ENCODE results near the gene SFMBT1.
A peak's percentile ranks its signal among the peaks of the same experiment; 100 is the strongest.
"Not testable (repeated sequence)": the region's sequence is repeated elsewhere in the genome, so short reads cannot be mapped to it uniquely, and the experiment has no call there.

The SFMBT1 gene

DNA sequence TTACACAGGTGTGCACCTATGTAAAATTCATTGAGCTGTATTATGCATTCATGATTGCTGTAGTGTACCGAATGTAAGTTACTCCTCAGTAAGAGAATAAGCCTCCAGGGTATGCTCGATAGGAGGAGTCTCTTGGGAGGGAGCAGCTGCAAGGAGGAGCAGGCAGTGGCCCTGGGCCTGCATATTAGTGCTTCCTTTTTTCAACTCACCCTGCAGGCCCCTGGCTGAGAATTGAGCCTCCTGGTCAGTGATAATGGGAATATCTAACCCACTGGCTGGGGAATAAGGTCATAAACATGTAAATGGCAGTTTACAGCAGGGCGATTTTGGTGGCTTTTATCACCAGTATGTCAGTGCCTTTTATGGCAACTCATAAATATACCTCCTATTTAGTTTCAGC, 21.7 kb upstream of the SFMBT1 start:
- H3K36me3 ChIP-seq (ENCODE audit: insufficient read depth, low read length): no peaks in the 10 kb centered on the region
- H3K9me3 ChIP-seq (ENCODE audit: low read length): no peaks in the 10 kb centered on the region
- H2AFZ ChIP-seq (ENCODE audit: low read depth, low read length): no peak overlapping the region
- H3K27me3 ChIP-seq (ENCODE audit: insufficient read depth, low read length): no peaks in the 10 kb centered on the region
- H3K4me3 ChIP-seq (ENCODE audit: low read length): no peak overlapping the region
- H3K4me1 ChIP-seq (ENCODE audit: insufficient read depth, low read length): peaks cover 4% of the 10 kb centered on the region

DNA sequence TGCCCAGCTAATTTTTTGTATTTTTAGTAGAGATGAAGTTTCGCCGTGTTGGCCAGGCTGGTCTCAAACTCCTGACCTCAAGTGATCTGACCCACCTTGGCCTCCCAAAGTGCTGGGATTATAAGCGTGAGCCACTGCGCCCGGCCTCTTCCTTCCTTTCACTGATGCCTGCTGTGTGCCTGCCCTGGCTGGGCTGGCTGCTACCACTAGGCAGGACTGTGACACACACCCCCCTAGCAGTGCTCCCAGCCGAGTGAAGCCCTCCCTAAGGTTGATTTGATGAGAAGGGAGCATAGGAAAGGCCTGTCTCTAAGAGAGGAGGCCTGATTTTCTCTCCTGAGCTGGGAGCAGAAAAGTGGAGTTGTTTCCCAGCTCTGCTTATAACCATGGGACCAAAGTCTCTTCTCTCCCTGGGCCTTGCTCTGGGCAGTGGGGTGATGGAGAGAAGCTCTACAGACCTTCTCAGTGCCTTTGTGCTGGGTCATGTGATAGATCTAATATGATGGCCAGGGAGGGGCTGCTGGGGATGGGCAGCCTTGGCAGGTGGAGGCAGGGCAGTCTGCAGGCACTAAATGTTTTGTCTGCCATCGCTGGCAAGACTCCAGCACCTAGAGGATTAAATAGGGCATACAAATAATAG, 20.1 kb upstream of the SFMBT1 start:
- H3K9me3 ChIP-seq (ENCODE audit: low read length): no peaks in the 10 kb centered on the region

DNA sequence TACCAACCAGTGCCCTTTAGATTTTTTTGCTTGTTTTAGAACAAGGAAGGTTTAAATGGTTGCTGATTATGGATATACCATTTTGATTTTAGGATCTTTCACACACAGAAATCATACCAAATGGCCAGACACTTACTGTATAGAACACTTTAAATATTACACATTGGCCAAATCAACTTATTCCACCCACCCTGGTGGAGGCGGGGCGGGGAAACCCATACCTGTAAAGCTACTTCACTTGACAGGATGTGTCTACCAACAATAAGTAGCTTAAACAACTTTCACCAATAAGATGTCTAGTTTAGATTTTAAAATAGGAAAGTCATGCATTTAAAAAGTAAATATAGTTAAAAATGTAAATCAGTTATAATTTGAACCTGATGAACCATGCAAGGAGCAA, 17.0 kb upstream of the SFMBT1 start:
- H2AFZ ChIP-seq (ENCODE audit: low read depth, low read length): no peak overlapping the region
- H3K36me3 ChIP-seq (ENCODE audit: insufficient read depth, low read length): no peaks in the 10 kb centered on the region
- no peaks in the 10 kb centered on the region for H3K27me3 ChIP-seq (ENCODE audit: insufficient read depth, low read length)
- H3K4me1 ChIP-seq (ENCODE audit: insufficient read depth, low read length): no peaks in the 10 kb centered on the region
- no peak overlapping the region for H3K4me3 ChIP-seq (ENCODE audit: low read length)
- H3K9me3 ChIP-seq (ENCODE audit: low read length): no peaks in the 10 kb centered on the region

More for the DNA sequence above, 20.1 kb upstream of the SFMBT1 start:
- H3K27me3 ChIP-seq (ENCODE audit: insufficient read depth, low read length): no peaks in the 10 kb centered on the region
- H3K36me3 ChIP-seq (ENCODE audit: insufficient read depth, low read length): no peaks in the 10 kb centered on the region
- no peak overlapping the region for H2AFZ ChIP-seq (ENCODE audit: low read depth, low read length)
- no peaks in the 10 kb centered on the region for H3K4me1 ChIP-seq (ENCODE audit: insufficient read depth, low read length)
- H3K4me3 ChIP-seq (ENCODE audit: low read length): no peak overlapping the region

DNA sequence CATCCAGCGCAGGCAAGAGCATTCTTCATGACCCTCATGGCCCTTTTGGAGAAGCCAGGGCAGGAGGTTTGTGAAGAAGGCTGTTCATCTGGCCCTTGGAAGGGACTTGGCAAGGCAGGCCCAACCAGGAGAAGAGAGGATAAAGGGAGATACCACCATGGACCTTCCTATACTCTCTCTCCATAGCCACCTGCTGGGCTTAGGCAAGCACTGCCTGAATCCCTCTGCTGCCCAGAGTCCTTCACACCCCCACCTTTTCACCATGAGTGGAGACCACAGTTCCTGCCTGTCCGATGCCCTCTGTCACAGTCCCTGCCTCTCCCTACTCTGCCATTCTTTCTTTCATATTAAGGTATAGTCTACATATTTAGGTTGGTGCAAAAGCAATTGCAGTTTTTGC, 10.6 kb upstream of the SFMBT1 start:
- H3K27me3 ChIP-seq (ENCODE audit: insufficient read depth, low read length): no peaks in the 10 kb centered on the region
- no peak overlapping the region for H3K4me3 ChIP-seq (ENCODE audit: low read length)
- no peaks in the 10 kb centered on the region for H3K36me3 ChIP-seq (ENCODE audit: insufficient read depth, low read length)
- H3K9me3 ChIP-seq (ENCODE audit: low read length): no peaks in the 10 kb centered on the region
- no peaks in the 10 kb centered on the region for H3K4me1 ChIP-seq (ENCODE audit: insufficient read depth, low read length)
- no peak overlapping the region for H2AFZ ChIP-seq (ENCODE audit: low read depth, low read length)

DNA sequence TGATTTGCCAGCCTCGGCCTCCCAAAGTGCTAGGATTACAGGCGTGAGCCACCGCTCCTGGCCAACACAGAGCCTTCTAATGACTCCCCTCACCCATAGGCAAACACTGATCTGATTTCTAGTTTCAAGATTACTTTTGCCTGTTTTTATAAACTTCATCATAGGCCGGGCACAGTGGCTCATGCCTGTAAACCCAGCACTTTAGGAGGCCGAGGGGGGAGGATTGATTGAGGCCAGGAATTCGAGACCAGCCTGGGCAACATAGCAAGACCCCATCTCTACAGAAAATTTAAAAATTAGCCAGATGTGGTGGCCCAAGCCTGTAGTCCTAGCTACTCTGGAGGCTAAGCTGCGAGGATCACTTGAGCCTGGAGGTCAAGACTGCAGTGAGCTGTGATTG, 8.4 kb upstream of the SFMBT1 start:
- H3K9me3 ChIP-seq (ENCODE audit: low read length); H3K4me3 ChIP-seq (ENCODE audit: low read length); H2AFZ ChIP-seq (ENCODE audit: low read depth, low read length); H3K36me3 ChIP-seq (ENCODE audit: insufficient read depth, low read length); H3K4me1 ChIP-seq (ENCODE audit: insufficient read depth, low read length); H3K27me3 ChIP-seq (ENCODE audit: insufficient read depth, low read length): not testable (repeated sequence)

DNA sequence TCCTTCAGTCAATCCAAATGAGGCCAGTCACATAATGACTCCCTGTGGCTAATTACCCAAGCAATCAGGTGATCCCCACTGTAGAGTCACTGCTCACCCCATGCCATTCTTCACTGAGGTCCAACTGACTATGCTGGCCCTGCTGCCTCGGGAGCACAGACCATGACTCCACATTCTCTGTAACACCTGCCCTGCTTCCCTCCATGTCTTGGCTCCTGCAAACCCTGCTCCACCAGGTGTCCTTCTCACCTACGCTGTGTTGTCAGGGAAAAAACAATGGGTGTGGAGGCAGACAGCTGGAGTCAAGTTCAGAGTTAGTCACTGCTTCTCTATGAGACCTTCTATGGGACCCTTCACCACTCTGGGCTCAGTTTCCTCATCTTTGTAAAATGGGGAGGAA, 6.1 kb upstream of the SFMBT1 start:
- Histone ChIP-seq H2AFZ (ENCODE audit: low read depth, low read length) (no peak overlapping the region), H3K36me3 (ENCODE audit: insufficient read depth, low read length) (no peaks in the 10 kb centered on the region)

DNA sequence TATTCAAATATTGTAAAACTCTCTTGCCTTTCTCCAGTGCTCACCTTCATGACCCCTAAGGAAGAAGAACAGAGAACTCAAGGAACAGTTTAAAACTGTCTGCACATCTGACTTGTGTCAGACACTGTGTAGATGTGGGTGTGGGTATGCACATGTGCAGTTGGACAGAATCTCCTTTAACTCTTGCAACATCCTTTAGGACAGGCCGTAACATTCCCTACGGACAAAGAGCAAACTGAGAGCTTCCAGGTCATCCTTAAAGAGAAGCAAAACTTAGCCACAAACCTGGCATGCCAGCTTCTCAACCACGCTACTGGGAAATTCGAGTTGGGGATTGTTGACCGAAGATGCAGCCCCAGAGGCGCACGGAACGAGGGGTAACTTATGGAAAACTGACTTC, 4.1 kb upstream of the SFMBT1 start:
- Histone ChIP-seq H3K4me3 (ENCODE audit: low read length) (no peak overlapping the region), H3K27me3 (ENCODE audit: insufficient read depth, low read length) (no peaks in the 10 kb centered on the region), H2AFZ (ENCODE audit: low read depth, low read length) (no peak overlapping the region), H3K4me1 (ENCODE audit: insufficient read depth, low read length) (no peaks in the 10 kb centered on the region), H3K9me3 (ENCODE audit: low read length) (no peaks in the 10 kb centered on the region), H3K36me3 (ENCODE audit: insufficient read depth, low read length) (no peaks in the 10 kb centered on the region)

More for the DNA sequence above, 6.1 kb upstream of the SFMBT1 start:
- Histone ChIP-seq H3K4me1 (ENCODE audit: insufficient read depth, low read length) (no peaks in the 10 kb centered on the region), H3K27me3 (ENCODE audit: insufficient read depth, low read length) (no peaks in the 10 kb centered on the region), H3K9me3 (ENCODE audit: low read length) (no peaks in the 10 kb centered on the region), H3K4me3 (ENCODE audit: low read length) (no peak overlapping the region)

DNA sequence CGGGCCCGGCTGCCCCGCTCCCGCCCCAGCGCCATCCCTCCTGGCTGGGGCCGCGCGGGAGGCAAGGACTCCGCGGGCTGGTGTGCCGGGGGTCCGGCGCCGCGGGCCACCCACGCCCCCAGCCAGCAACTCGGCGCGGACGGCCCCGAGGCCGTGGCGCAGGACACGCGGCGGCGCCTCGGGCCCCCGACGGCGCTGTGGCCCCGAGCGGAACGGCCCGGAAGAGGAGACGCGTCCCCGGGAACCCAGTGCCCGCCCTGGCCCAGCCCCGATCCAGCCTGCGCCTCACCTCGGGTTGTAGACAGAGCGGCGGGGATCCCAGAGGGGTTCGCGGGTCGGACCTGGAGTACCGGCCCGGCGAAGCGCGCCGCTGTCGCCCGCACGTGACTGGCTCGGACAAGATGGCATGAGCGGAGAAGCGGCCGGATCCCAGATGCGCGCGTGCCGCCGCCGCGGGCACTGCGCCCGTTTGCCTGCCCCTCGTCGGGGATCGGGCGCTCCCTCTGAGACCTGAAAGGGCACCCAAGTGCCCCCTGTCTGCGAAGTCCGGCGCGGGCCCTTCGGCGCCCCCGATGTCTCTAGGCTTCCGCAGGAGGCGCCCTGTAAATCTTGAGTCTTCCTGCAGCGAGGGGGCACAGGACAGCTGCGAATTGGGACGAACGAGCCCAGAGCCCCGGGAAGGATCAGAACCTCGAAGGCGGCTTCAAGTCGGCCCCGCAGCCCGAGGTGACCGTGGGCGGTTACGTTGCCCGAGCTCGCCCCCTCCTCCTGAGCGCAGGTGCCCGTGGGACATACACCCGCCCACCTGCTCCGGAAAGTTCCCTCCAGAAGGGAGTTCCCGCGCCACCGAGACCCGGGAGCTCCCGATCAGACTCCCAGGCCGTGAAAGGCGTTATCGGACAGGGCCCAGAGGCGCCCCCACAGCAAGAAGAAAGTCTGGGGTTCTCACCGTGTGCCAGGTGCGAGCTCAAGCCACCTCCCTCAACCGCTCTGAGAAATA, 598 bp upstream of the SFMBT1 start:
- peaks cover 13% of the 10 kb centered on the region for H3K4me1 ChIP-seq (ENCODE audit: insufficient read depth, low read length)
- H3K9me3 ChIP-seq (ENCODE audit: low read length): no peaks in the 10 kb centered on the region
- no peaks in the 10 kb centered on the region for H3K27me3 ChIP-seq (ENCODE audit: insufficient read depth, low read length)
- H3K4me3 ChIP-seq (ENCODE audit: low read length): peak overlapping the region; percentile 87
- peak overlapping the region; percentile 96 for H2AFZ ChIP-seq (ENCODE audit: low read depth, low read length)
- no peaks in the 10 kb centered on the region for H3K36me3 ChIP-seq (ENCODE audit: insufficient read depth, low read length)

DNA sequence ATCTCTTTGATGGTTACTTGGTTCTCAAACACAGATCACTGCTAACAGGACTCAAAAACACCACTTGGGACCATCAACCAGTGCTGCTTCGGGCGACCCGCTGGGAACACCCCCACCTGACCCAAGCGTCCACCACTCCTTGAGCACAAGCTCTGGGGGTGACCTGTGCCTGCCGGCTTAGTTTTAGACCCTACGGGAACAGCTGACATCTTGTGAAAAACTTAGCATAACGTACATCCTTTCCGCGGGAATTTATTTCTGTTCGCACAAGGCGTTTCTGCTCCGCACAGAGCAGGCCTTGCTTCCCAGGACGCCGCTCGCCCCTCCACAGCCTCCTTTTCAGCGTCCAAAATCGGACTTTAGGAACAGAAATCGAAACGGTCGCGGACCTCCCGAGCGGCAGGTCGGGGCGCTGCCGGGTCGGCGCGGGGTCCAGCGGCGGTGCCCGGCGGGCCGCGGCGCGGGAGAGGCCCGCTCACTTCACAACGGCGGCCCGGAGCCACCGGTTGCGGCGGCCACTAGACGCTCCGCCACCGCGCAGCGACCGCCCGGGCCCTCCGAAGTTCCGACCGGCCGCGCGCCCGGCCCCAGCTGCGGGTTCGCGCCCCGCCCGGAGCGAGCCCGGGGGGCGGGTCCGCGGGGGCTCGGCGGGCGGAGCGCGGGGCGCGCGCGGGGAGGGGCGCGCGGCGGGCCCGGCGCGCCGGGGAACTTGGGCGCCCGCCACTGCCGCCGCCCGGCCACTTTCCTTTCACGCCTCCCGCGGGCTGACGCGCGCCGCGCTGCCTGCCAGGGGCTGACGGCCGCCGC, 959 bp downstream of the SFMBT1 start:
- H3K9me3 ChIP-seq (ENCODE audit: low read length): no peaks in the 10 kb centered on the region
- peaks cover 13% of the 10 kb centered on the region for H3K4me1 ChIP-seq (ENCODE audit: insufficient read depth, low read length)
- no peaks in the 10 kb centered on the region for H3K36me3 ChIP-seq (ENCODE audit: insufficient read depth, low read length)
- H2AFZ ChIP-seq (ENCODE audit: low read depth, low read length): peak overlapping the region; percentile 86
- peak overlapping the region; percentile 87 for H3K4me3 ChIP-seq (ENCODE audit: low read length)
- no peaks in the 10 kb centered on the region for H3K27me3 ChIP-seq (ENCODE audit: insufficient read depth, low read length)

DNA sequence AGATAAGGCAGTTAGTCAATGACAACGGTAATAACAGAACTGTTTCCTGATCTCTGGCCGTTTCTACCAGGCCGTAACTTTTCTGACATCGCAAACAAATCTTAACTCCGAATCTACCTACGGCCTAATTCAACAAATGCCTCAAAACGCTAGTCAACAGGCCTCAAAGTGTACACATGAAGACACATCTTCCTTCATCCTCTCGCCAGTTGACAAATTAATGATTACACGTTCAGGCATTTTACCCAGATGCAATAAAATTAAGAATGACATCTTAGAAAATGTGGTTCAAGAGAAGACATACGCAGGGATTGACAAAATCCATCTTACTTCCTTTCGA, 1.5 kb downstream of the SFMBT1 start:
- Histone ChIP-seq H2AFZ (ENCODE audit: low read depth, low read length) (peak overlapping the region; percentile 86), H3K4me1 (ENCODE audit: insufficient read depth, low read length) (peaks cover 13% of the 10 kb centered on the region), H3K9me3 (ENCODE audit: low read length) (no peaks in the 10 kb centered on the region), H3K4me3 (ENCODE audit: low read length) (peak overlapping the region; percentile 87), H3K27me3 (ENCODE audit: insufficient read depth, low read length) (no peaks in the 10 kb centered on the region), H3K36me3 (ENCODE audit: insufficient read depth, low read length) (no peaks in the 10 kb centered on the region)

DNA sequence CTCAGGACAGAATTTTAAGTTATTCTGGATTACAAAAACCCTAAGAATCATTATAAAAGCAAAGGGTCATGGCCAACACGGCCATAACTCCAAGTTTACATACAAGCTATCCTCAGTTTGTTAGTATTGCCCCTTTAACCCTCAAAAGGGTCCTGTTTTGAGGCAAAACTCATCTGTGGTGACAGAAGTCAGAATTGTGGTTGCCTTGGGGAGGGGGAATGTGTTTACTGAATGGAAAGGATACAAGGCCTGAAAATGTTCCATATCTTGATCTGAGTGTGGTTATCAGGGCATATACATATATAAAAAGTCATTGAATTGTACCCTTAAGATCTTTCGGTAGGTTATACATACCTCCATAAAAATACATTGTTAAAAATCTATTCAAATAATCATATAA, 2.1 kb downstream of the SFMBT1 start:
- no peaks in the 10 kb centered on the region for H3K27me3 ChIP-seq (ENCODE audit: insufficient read depth, low read length)
- peak overlapping the region; percentile 87 for H3K4me3 ChIP-seq (ENCODE audit: low read length)
- H3K9me3 ChIP-seq (ENCODE audit: low read length): no peaks in the 10 kb centered on the region
- no peaks in the 10 kb centered on the region for H3K36me3 ChIP-seq (ENCODE audit: insufficient read depth, low read length)
- H2AFZ ChIP-seq (ENCODE audit: low read depth, low read length): no peak overlapping the region
- peaks cover 13% of the 10 kb centered on the region for H3K4me1 ChIP-seq (ENCODE audit: insufficient read depth, low read length)

DNA sequence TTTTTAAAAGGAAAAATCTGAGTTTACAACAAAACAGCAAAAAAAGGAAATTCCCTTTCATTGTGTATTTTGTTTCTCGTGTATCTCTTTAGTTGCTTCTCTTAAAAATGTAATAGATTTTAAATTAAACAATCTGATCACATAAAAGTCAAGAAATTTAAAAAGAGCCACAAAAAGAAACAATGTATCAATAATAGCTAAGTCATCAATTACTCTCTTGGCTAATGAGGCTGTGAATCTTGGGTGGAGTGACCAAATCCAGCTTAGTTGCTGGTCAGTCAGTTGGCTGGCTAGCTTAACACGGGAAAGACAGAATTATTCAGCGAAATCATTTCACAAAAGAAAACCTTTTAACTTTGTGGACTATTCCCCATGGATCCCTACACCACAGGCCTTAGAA, 3.2 kb downstream of the SFMBT1 start:
- Histone ChIP-seq H3K4me1 (ENCODE audit: insufficient read depth, low read length) (peaks cover 13% of the 10 kb centered on the region), H3K4me3 (ENCODE audit: low read length) (no peak overlapping the region), H3K9me3 (ENCODE audit: low read length) (no peaks in the 10 kb centered on the region), H3K36me3 (ENCODE audit: insufficient read depth, low read length) (no peaks in the 10 kb centered on the region), H2AFZ (ENCODE audit: low read depth, low read length) (no peak overlapping the region), H3K27me3 (ENCODE audit: insufficient read depth, low read length) (no peaks in the 10 kb centered on the region)

DNA sequence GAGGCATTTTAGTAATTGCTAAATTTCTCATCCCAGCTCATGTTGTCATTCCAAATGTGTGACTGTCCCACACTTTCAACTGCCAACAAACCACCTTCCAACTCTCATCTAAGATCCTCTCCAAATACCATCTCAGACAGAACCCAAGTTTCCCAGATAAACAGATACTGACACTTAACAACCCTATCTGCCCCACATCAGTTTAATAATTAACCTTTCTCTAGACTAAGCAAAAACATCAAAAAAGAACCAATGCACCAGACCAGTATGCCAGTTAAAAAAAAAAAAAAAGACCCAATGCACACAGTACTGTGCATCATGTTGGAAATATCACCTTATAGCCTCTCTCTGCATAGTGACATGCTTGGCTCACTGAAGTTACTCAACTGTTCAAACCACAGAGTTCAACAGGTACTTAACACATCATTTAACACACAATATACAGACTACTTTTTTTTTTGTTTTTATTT, 5.5 kb downstream of the SFMBT1 start:
- H3K36me3 ChIP-seq (ENCODE audit: insufficient read depth, low read length): no peaks in the 10 kb centered on the region
- H3K27me3 ChIP-seq (ENCODE audit: insufficient read depth, low read length): no peaks in the 10 kb centered on the region
- no peak overlapping the region for H3K4me3 ChIP-seq (ENCODE audit: low read length)
- peaks cover 13% of the 10 kb centered on the region for H3K4me1 ChIP-seq (ENCODE audit: insufficient read depth, low read length)
- no peak overlapping the region for H2AFZ ChIP-seq (ENCODE audit: low read depth, low read length)
- H3K9me3 ChIP-seq (ENCODE audit: low read length): no peaks in the 10 kb centered on the region
